K562 (cell line): ENCODE measurements around the gene CDCA4. TPM values are rescaled to one million over a fixed set of nuclear protein-coding genes. Genes with fewer than 3 reads are reported as not detected.

Source experiments
- BCOR ChIP-seq: fragments of 450-650 bp; IDR thresholded peaks from 2 replicates; pipeline ENCODE4 v1.6.1; 2016
- L3MBTL2 ChIP-seq: fragments of 450-650 bp; IDR thresholded peaks from 2 replicates; pipeline ENCODE4 v1.6.1; 2016; ENCODE audit warnings: mild to moderate bottlenecking, moderate library complexity
- LEF1 ChIP-seq: fragments of 450-650 bp; IDR thresholded peaks from 2 replicates; pipeline ENCODE4 v1.6.1; 2016; ENCODE audit warnings: mild to moderate bottlenecking
- MAZ ChIP-seq, 2 experiments: fragments of 450-650 bp in 1 of 2; sonication (generic) in 1 of 2; formaldehyde crosslinking; IDR thresholded peaks in 1 of 2; conservative IDR thresholded peaks in 1 of 2; 2 replicates each; pipeline versions ENCODE4 v1.4.0 to v1.5.0; 2020; ENCODE audit warnings: mild to moderate bottlenecking in 1 of 2, missing genetic modification reagents in 1 of 2
- MIER1 ChIP-seq: fragments of 450-650 bp; IDR thresholded peaks from 2 replicates; pipeline ENCODE4 v1.6.1; 2016; ENCODE audit warnings: antibody characterized with exemption, mild to moderate bottlenecking, low read depth
- MTA1 ChIP-seq: fragments of 450-650 bp; IDR thresholded peaks from 2 replicates; pipeline ENCODE4 v1.6.1; 2017; ENCODE audit warnings: borderline replicate concordance
- RAD21 ChIP-seq, 2 experiments: fragments of 250-450 bp in 1 of 2; fragments of 450-650 bp in 1 of 2; sonication (Bioruptor Pico) in 1 of 2; formaldehyde crosslinking in 1 of 2; IDR thresholded peaks in 1 of 2; conservative IDR thresholded peaks in 1 of 2; 2 replicates each; pipeline versions ENCODE4 v1.4.0 to v1.8.0; 2020 to 2022; ENCODE audit warnings: mild to moderate bottlenecking in 2 of 2, moderate library complexity in 1 of 2
- RAD51 ChIP-seq: fragments of 450-650 bp; IDR thresholded peaks from 2 replicates; pipeline ENCODE4 v1.7.1; 2016; ENCODE audit warnings: low read depth, mild to moderate bottlenecking, borderline replicate concordance
- polyA plus RNA-seq, 8 experiments: library from polyadenylated mRNA; depleted of rRNA in 4 of 8; stranded (reverse) in 5 of 8; unstranded in 3 of 8; fragments of >200 nt; fragmentation: Nextera tagmentation in 2 of 8; fragmentation: Illumina TruSeq in 1 of 8; extraction: Ambion mirVana in 2 of 8; extraction: Trizol in 1 of 8; gene quantifications; 2 replicates each; pipeline versions ENCODE4 v1.2.1 to v1.2.3, GENCODE V29; 2011 to 2014; ENCODE audit warnings: inconsistent platforms in 1 of 8, missing spikeins in 1 of 8
- total RNA-seq, 7 experiments: library from RNA; depleted of rRNA in 6 of 7; stranded (reverse); fragments of >200 nt in 6 of 7; fragmentation: Illumina TruSeq in 2 of 7; extraction: Trizol in 2 of 7; gene quantifications; 2 replicates each; pipeline versions ENCODE4 v1.2.1 to v1.2.3, GENCODE V29; 2011 to 2021; ENCODE audit warnings: low replicate concordance in 1 of 7
- TF ChIP-seq, protein P1 (sequence below), 3 experiments: fragments of 200-800 bp in 1 of 3; fragments of 250-450 bp in 1 of 3; fragments of 450-650 bp in 1 of 3; sonication (Bioruptor Pico) in 1 of 3; sonication (Bioruptor generic) in 1 of 3; formaldehyde crosslinking in 1 of 3; IDR thresholded peaks; 2 replicates each; pipeline versions ENCODE4 v1.6.1 to v1.8.0; 2016 to 2022; ENCODE audit warnings: mild to moderate bottlenecking in 2 of 3, missing genetic modification characterization in 2 of 3, missing compliant biosample characterization in 1 of 3, moderate library complexity in 1 of 3
- TF ChIP-seq, protein P2 (sequence below): sonication (generic); formaldehyde crosslinking; IDR thresholded peaks from 2 replicates; pipeline ENCODE4 v1.8.0; 2023; ENCODE audit warnings: mild to moderate bottlenecking, missing genetic modification reagents

The CDCA4 gene
- total and polyA plus RNA-seq, 9 of the 15 experiments (the other 6 are each of a cell fraction or from before 2014, with no cell fraction given) = 6.6 to 44.2 (median 23.0) TPM

DNA sequence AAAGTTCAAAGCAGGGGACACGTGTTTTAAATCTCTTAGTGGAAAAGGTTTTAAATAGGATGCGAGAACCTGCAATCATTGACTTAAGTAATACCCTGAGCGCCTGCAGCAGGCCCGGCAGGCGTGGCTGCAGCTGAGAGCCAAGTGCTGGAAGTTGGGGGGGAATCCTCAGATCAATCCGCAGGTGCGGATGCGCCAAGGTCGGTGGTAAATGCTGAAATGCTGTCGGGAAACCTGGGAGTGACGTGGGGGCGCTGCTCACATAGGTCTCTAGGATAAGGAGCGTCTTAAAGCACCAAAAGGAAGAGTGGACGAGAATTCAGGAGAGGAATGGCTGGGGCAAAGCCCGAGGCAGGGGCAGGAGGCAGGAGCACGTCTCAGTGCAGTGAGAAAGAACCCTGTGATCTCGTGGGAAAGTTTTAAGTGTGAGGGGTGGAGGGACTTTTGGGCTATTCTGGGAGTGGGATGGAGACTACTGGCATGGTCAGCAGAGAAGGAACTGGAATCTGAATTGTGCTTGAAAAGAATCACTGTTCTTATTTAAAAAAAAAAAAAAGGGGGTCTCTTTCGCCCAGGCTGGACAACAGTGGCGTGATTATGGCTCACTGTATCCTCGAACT is 883 bp upstream of the CDCA4 start (continued):
- TF ChIP-seq, protein P1, sequence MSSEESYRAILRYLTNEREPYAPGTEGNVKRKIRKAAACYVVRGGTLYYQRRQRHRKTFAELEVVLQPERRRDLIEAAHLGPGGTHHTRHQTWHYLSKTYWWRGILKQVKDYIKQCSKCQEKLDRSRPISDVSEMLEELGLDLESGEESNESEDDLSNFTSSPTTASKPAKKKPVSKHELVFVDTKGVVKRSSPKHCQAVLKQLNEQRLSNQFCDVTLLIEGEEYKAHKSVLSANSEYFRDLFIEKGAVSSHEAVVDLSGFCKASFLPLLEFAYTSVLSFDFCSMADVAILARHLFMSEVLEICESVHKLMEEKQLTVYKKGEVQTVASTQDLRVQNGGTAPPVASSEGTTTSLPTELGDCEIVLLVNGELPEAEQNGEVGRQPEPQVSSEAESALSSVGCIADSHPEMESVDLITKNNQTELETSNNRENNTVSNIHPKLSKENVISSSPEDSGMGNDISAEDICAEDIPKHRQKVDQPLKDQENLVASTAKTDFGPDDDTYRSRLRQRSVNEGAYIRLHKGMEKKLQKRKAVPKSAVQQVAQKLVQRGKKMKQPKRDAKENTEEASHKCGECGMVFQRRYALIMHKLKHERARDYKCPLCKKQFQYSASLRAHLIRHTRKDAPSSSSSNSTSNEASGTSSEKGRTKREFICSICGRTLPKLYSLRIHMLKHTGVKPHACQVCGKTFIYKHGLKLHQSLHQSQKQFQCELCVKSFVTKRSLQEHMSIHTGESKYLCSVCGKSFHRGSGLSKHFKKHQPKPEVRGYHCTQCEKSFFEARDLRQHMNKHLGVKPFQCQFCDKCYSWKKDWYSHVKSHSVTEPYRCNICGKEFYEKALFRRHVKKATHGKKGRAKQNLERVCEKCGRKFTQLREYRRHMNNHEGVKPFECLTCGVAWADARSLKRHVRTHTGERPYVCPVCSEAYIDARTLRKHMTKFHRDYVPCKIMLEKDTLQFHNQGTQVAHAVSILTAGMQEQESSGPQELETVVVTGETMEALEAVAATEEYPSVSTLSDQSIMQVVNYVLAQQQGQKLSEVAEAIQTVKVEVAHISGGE (CRISPR knock-in tag; IDR thresholded peaks at IDR 0.05) = no peak
- TF ChIP-seq LEF1 (peak; percentile 20; the same call in 1 of the 2 replicates), MTA1 (0 out of 2 replicates have a peak, but pooled peaks have one; percentile 15), BCOR (no peak; the same call in 1 of the 2 replicates), MAZ (CRISPR knock-in tag; conservative IDR thresholded peaks at IDR 0.05 in 1 of 2, IDR thresholded peaks at IDR 0.05 in 1 of 2) (0 out of 4 replicates have a peak, but pooled peaks of 1 of the 2 experiments have one; percentile 30), RAD51 (0 out of 2 replicates have a peak, but pooled peaks have one; percentile 28), L3MBTL2 (peak; percentile 59; the same call in 1 of the 2 replicates), RAD21 (CRISPR knock-in tag; conservative IDR thresholded peaks at IDR 0.05 in 1 of 2, IDR thresholded peaks at IDR 0.05 in 1 of 2) (0 out of 4 replicates have a peak, but pooled peaks of 1 of the 2 experiments have one; percentile 7), MIER1 (no peak)
- TF ChIP-seq, protein P2, sequence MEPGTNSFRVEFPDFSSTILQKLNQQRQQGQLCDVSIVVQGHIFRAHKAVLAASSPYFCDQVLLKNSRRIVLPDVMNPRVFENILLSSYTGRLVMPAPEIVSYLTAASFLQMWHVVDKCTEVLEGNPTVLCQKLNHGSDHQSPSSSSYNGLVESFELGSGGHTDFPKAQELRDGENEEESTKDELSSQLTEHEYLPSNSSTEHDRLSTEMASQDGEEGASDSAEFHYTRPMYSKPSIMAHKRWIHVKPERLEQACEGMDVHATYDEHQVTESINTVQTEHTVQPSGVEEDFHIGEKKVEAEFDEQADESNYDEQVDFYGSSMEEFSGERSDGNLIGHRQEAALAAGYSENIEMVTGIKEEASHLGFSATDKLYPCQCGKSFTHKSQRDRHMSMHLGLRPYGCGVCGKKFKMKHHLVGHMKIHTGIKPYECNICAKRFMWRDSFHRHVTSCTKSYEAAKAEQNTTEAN (CRISPR knock-in tag) = no peak
